ENCODE data around the gene COL23A1. TPM values are rescaled to one million over a fixed set of nuclear protein-coding genes. Genes with fewer than 3 reads are reported as not detected.
"Not testable (repeated sequence)": the region's sequence is repeated elsewhere in the genome, so short reads cannot be mapped to it uniquely, and the experiment has no call there.

The COL23A1 gene
- total RNA-seq, 2 donors from 2014 or later = 0.44 to 0.86 TPM

DNA sequence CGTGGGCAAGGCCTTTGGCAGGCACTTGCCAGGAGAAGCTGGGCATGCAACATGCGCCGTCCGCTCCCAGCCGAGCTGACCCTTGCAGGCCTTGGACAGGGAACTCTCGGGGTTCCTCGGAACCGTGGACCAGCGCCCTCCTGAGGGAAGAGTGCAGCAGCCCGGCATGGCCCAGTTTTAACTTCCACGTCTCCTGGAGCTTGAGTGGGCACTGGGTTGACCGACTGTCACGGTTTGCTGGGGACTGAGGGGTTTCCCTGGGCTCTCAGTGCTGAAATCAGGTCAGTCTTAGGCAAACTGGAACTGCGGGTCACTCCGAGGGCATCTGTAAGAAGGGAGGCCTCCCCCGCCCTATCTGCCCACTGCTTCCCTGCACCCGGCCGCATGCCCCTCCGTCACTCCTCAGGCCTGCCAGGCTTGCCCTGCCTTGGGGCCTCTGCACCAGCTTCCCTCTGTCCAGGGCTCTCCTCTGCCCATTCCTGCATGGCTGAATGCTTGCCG, 270.6 kb downstream of the COL23A1 start:
- Mint-ChIP-seq H3K36me3 (ENCODE audit: insufficient read depth in 2 of 2) (peaks cover 3 to 4% of the 10 kb centered on the region in 2 donors), H3K4me3 (no peak overlapping the region), H3K27ac (no peak overlapping the region), H3K27me3 (ENCODE audit: low read depth) (no peaks in the 10 kb centered on the region), H3K9me3 (peaks cover 7 to 9% of the 10 kb centered on the region in 2 donors), H3K4me1 (ENCODE audit: low read depth) (peaks cover 5% of the 10 kb centered on the region)
- DNase-seq (no peak), ATAC-seq (replicated peaks in 1 of 2) (no peak)

DNA sequence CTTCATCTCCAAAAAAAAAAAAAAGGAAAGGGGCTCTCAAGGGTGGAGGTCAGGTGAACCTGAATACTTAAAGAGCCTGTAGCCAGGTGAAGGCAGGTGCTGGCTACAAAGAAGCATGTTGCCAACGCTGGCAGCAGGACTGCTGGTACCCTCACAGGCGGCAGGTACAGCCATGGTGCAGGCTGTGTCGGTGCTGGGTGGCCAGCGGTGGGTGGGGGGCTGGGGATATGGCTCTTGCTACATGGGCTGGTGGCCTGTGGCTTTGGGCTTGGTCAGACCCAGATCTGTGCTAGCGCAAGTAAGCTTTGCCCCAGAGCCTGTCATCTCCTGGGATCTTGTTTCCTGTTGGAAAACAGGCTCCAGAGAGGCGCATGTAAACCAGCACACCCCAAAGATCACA, 271.3 kb downstream of the COL23A1 start:
- Mint-ChIP-seq H3K27ac (no peak overlapping the region), H3K4me1 (ENCODE audit: low read depth) (peaks cover 5% of the 10 kb centered on the region), H3K27me3 (ENCODE audit: low read depth) (no peaks in the 10 kb centered on the region), H3K36me3 (ENCODE audit: insufficient read depth in 2 of 2) (peaks cover 3 to 4% of the 10 kb centered on the region in 2 donors), H3K4me3 (no peak overlapping the region), H3K9me3 (peaks cover 7 to 9% of the 10 kb centered on the region in 2 donors)
- ATAC-seq (replicated peaks in 1 of 2) = no peak
- DNase-seq = no peak

DNA sequence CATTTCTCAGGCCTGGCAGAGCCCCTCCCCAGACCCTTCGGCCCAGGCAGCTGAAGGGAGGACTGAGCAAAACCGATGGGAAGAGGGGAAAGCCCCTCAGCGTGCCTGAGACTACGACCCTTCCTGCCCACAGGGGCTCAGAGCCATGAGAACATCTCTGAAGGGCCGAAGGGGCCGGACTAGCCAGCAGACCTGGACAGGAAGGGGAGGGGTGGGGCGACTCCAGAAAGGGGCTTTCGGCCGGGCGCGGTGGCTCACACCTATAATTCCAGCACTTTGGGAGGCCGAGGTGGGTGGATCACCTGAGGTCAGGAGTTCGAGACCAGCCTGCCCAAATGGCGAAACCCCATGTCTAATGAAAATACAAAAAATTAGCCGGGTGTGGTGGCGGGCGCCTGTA, 271.8 kb downstream of the COL23A1 start:
- Mint-ChIP-seq H3K27ac (no peak overlapping the region), H3K9me3 (peaks cover 7 to 9% of the 10 kb centered on the region in 2 donors), H3K4me1 (ENCODE audit: low read depth) (peaks cover 5% of the 10 kb centered on the region), H3K36me3 (ENCODE audit: insufficient read depth in 2 of 2) (peaks cover 3 to 4% of the 10 kb centered on the region in 2 donors), H3K27me3 (ENCODE audit: low read depth) (no peaks in the 10 kb centered on the region), H3K4me3 (no peak overlapping the region)
- ATAC-seq (replicated peaks in 1 of 2) (no peak), DNase-seq (no peak)

DNA sequence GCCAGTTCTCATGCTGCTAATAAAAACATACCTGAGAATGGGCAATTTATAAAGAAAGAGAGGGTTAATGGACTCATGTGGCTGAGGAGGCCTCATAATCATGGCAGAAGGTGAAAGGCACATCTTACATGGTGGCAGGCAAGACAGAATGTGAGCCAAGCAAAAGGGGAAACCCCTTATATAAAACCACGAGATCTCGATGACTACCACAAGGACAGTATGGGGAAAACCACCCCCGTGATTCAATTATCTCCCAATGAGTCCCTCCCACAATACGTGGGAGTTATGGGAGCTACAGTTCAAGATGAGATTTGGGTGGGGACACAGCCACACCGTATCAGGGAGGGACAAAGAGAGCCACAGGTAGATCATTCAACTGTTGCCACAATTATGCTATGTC, 272.5 kb downstream of the COL23A1 start:
- H3K36me3 Mint-ChIP-seq (ENCODE audit: insufficient read depth in 2 of 2); H3K4me1 Mint-ChIP-seq (ENCODE audit: low read depth); H3K9me3 Mint-ChIP-seq; ATAC-seq (replicated peaks in 1 of 2); DNase-seq; H3K27ac Mint-ChIP-seq; H3K27me3 Mint-ChIP-seq (ENCODE audit: low read depth); H3K4me3 Mint-ChIP-seq: not testable (repeated sequence)

DNA sequence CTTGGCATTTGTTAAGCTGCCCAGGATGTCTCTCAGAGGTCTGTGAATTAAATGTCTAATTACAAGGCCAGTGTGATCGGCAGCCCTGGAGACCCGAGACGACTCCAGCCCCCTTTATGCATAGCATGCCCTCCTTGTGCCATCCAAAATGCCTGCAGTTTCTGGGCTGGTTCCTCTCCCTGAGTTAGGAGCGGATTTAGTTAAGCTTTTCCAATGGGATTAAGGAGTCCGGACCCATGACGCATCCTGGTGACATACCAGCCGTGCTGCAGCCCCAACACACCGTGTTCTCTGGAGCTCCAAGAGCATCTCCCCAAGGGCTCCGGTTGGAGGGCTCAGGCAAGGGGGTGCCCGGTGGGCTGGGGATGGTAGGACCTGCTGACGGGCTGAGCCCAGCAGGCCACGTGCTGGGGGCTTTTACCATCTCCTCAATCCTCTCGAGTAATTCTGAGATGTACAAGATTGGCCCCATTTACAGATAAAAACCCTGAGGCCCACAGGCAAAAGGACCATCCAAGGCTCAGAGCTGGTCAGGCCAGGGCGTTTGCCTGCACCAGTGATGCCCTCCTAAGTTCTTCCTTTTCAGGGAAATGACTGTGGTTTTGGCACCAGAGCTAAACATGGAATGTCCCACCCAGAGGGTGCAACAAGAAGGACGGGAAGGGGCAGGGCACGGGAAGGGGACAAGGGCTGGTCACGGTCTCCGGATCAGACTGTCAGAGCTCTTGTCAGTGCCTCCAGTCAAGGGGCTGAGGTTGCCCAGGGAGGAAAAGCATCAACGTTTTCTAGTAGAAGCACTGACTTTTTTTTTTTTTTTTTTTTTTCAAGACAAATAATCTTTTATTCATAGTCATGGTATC, 275.0 kb downstream of the COL23A1 start:
- DNase-seq (no peak), ATAC-seq (replicated peaks in 1 of 2) (no peak)
- Mint-ChIP-seq H3K27ac (no peak overlapping the region), H3K4me1 (ENCODE audit: low read depth) (peaks cover 5% of the 10 kb centered on the region), H3K27me3 (ENCODE audit: low read depth) (no peaks in the 10 kb centered on the region), H3K36me3 (ENCODE audit: insufficient read depth in 2 of 2) (peaks cover 3 to 4% of the 10 kb centered on the region in 2 donors), H3K4me3 (no peak overlapping the region), H3K9me3 (peaks cover 7 to 9% of the 10 kb centered on the region in 2 donors)

DNA sequence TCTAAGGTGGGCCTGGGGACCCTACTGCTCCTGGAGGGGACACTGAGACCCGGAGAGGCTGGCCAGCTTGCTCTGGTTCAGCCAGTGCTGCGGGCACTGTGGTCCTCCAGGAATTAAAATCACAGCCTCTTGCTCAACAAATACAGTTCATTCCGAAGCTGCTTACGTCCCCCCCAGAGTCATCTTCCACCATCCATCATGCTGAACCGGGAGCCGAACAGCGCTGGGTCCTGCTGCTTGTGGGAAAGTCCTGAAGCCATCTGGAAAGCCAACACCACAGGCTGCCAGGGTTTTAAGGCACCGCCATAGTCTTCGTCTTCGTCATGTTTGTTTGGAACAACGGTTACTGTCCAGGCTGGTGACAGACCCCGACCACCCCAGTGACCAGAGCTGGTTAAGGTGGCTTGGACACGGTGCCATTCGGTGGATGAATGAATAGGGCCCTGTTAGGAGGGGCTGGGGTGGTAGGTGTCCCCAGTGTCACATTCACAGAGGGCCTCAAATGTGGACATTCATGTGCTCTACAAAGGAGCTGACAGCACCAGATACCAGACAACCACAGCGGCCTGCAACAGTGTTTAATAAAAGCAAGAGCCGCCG, 276.0 kb downstream of the COL23A1 start:
- DNase-seq (no peak), ATAC-seq (replicated peaks in 1 of 2) (no peak)
- peaks cover 5% of the 10 kb centered on the region for H3K4me1 Mint-ChIP-seq (ENCODE audit: low read depth)
- peaks cover 7 to 9% of the 10 kb centered on the region in 2 donors for H3K9me3 Mint-ChIP-seq
- peaks cover 3 to 4% of the 10 kb centered on the region in 2 donors for H3K36me3 Mint-ChIP-seq (ENCODE audit: insufficient read depth in 2 of 2)
- H3K27ac Mint-ChIP-seq = no peak overlapping the region
- H3K27me3 Mint-ChIP-seq (ENCODE audit: low read depth) = no peaks in the 10 kb centered on the region
- H3K4me3 Mint-ChIP-seq = no peak overlapping the region

DNA sequence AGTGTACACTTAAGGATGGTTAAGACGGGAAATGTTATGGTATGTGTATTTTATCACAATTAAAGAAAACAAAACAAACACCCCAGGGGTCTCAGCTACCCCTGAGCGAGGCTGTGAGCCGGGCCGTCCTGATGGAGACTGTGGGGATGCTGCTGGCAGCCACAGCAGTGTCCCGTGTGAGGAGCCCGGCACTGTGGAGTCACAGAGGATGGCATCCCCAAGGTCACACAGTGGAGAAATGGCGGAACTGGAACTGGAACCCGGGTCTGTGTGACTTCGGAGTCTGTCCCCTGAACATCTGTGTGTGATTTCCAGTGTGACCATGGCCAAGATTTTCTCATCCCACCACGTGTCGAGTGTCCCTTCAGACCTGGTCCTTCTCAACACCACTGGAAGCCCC, 276.9 kb downstream of the COL23A1 start:
- Mint-ChIP-seq H3K36me3 (ENCODE audit: insufficient read depth in 2 of 2) (peaks cover 3 to 4% of the 10 kb centered on the region in 2 donors), H3K4me1 (ENCODE audit: low read depth) (peaks cover 5% of the 10 kb centered on the region), H3K27me3 (ENCODE audit: low read depth) (no peaks in the 10 kb centered on the region), H3K4me3 (no peak overlapping the region), H3K9me3 (peaks cover 7 to 9% of the 10 kb centered on the region in 2 donors), H3K27ac (no peak overlapping the region)
- ATAC-seq (replicated peaks in 1 of 2) (no peak), DNase-seq (no peak)

DNA sequence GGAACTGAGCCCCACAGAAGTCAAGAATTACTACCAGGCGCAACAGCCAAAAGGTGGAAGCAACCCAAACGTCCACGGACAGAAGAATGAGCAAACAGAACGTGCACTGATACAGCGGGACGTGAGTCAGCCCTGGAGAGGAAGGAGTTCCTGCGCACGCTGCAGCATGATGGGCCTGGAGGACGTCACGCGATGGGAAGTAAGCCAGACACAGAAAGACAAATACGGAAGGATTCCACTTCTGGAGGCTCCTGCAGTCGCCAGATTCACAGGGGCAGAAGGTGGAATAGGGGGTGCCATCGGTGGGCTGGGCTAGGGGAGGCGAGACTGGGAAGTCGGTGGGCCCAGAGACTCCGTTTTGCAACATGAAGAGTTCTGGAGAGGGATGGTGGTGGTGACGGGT, 277.3 kb downstream of the COL23A1 start:
- Mint-ChIP-seq H3K27me3 (ENCODE audit: low read depth) (no peaks in the 10 kb centered on the region), H3K4me3 (no peak overlapping the region), H3K9me3 (peaks cover 7 to 9% of the 10 kb centered on the region in 2 donors), H3K36me3 (ENCODE audit: insufficient read depth in 2 of 2) (peaks cover 3 to 4% of the 10 kb centered on the region in 2 donors), H3K27ac (no peak overlapping the region), H3K4me1 (ENCODE audit: low read depth) (peaks cover 3% of the 10 kb centered on the region)
- no peak for ATAC-seq (replicated peaks in 1 of 2)
- DNase-seq = no peak

DNA sequence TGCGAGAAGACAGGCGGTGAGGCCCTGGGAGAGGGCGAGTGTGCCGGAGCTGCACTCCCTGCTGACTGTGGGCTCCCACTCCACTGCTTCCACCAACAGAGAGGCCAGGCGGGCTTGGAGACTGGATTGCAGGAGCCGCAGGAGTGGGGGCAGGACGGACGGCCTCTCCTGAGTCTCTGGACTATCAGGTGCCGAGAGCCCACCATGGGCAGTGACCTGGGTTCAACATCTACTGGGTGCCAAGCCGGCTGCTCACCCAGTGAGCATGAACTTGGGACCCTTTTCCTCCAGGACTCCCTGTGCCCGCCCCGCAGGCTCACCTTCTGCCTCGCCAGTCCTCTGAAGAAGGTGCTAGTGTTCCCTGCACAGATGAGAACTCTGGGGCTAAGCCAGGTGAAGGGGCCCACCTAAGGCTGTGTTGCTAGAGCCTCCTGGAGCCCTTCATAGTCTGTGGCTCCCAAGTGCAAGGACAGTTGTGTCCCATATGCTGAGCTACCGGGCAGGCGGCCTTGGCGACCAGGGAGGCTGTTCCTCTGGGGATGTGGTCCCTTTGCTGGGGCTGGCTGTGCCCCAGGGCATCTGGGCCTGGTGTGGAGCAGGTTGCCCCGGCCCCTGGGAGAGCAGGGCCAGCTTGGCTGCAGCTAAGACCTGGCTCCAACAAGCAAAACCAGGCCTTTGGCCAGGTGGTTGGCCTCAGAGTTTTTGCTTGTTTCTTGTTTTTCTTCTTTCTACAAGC, 279.9 kb downstream of the COL23A1 start:
- no peaks in the 10 kb centered on the region for H3K9me3 Mint-ChIP-seq
- H3K4me3 Mint-ChIP-seq = no peak overlapping the region
- peaks cover 5% of the 10 kb centered on the region for H3K27me3 Mint-ChIP-seq (ENCODE audit: low read depth)
- no peak overlapping the region for H3K27ac Mint-ChIP-seq
- DNase-seq = no peak
- H3K4me1 Mint-ChIP-seq (ENCODE audit: low read depth) = peaks cover 5% of the 10 kb centered on the region
- H3K36me3 Mint-ChIP-seq (ENCODE audit: insufficient read depth in 2 of 2) = no peaks in the 10 kb centered on the region
- ATAC-seq (replicated peaks in 1 of 2) = peak in 1 of 2 donors; percentile 21

DNA sequence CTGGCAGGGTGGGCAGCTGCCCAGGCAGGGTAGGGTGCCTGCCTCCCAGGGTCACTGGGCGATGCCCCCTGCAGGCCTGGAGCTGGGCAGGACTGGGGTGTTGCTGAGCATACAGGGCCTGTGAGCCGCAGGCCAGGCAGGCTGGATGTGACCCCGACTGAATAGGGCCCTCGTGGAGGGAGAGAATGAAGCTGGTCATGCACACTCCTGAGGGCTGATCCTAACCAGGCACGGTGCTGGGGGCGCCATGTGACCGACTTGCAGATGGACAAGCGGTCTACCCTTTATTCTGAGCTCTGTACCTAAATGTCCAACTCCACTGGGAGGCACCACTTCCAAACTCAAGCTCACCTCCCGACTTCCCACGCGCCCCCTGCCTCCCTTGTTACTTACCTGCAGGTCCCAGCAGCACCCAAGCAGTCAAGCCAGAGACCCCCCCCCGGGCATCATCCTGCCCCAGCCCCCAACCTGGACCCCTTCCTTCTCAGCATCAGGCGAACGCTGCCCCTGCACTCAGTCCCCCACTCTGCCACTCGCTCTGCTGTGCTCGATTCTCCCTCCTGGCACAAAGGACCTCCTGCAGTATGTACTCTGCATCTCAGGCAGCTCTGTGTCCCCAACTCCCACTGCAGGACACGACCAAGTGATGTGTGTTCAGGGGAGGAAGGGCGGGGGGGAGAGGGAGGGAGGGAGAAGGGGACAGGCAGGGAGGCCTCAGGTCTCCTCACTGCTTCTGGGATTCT, 280.8 kb downstream of the COL23A1 start:
- Mint-ChIP-seq H3K4me1 (ENCODE audit: low read depth) (peaks cover 6% of the 10 kb centered on the region), H3K27me3 (ENCODE audit: low read depth) (peaks cover 7% of the 10 kb centered on the region), H3K4me3 (no peak overlapping the region), H3K27ac (no peak overlapping the region), H3K36me3 (ENCODE audit: insufficient read depth in 2 of 2) (no peaks in the 10 kb centered on the region), H3K9me3 (no peaks in the 10 kb centered on the region)
- DNase-seq = no peak
- peak in 1 of 2 donors; percentile 13 for ATAC-seq (replicated peaks in 1 of 2)

DNA sequence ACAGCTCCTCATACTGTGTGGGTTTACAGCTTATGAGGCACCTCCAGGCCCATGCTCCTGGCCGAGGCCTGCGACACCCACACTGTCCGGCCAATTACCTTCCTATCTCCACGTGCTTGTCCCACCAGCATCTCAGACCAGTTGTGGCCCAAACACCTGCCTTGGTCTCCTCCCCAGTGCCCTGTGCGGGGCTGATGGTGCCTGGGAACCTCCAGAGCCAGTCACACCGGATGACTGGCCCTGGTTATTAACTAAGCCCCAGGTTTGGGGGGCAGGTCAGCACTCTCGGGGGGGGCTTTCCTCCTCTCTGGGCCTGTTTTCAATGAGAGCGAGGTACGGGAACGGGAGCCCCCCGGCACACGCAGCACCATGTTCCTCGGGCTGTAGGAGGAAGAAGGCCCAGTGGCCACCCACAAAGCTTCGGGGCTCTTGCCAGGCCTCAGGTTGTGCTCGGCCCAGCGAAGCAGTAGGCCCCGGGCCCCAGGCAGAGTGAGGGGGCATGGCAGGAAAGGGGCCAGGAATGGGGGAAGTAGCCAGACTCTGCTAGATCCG, 281.6 kb downstream of the COL23A1 start:
- no peaks in the 10 kb centered on the region for H3K36me3 Mint-ChIP-seq (ENCODE audit: insufficient read depth in 2 of 2)
- ATAC-seq (replicated peaks in 1 of 2) (no peak), DNase-seq (no peak)
- peaks cover 6% of the 10 kb centered on the region for H3K4me1 Mint-ChIP-seq (ENCODE audit: low read depth)
- no peak overlapping the region for H3K4me3 Mint-ChIP-seq
- no peak overlapping the region for H3K27ac Mint-ChIP-seq
- H3K27me3 Mint-ChIP-seq (ENCODE audit: low read depth) = peaks cover 7% of the 10 kb centered on the region
- H3K9me3 Mint-ChIP-seq = no peaks in the 10 kb centered on the region

DNA sequence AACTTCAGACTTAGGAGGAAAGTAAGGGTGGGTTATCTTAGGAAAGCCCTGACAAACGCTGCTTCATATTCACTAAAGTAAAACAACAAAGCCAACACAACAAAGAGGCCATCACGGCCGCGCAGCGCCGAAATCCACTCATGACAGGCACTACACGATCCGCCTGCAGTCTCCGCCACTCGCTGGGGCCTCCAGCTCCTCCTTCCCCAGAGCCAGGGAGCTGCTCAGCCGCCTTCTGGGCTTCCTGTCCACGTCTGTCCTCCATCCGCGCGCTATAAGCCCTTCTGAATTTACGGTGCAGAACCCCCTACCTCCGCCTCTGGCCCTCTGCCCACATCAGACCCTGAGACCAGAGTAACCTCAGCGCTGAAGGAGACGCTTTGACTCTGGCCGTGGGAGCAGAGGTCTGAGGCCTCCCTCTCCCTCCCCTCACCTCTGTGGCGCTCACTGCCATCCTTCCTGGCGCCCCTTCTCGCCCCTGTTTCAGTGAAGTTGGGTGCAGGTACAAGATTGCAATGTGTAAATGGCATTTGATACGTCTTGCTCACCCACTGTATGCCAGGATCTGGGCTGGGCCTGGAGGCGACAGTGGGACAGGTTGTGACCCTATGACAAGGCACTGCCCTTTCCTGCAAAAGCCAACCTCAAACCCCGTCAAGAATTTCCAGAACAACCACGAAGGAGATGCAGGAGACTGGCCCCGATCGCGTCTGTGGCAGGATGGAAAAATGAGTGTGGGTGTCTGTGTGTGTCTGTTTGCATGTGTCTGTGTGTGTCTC, 282.7 kb downstream of the COL23A1 start:
- Mint-ChIP-seq H3K27ac (no peak overlapping the region), H3K4me1 (ENCODE audit: low read depth) (peaks cover 6% of the 10 kb centered on the region), H3K36me3 (ENCODE audit: insufficient read depth in 2 of 2) (no peaks in the 10 kb centered on the region), H3K9me3 (no peaks in the 10 kb centered on the region), H3K4me3 (no peak overlapping the region), H3K27me3 (ENCODE audit: low read depth) (peaks cover 7% of the 10 kb centered on the region)
- ATAC-seq (replicated peaks in 1 of 2) = no peak
- no peak for DNase-seq
